Measurements from ENCODE around the gene ZPR1.

DNA sequence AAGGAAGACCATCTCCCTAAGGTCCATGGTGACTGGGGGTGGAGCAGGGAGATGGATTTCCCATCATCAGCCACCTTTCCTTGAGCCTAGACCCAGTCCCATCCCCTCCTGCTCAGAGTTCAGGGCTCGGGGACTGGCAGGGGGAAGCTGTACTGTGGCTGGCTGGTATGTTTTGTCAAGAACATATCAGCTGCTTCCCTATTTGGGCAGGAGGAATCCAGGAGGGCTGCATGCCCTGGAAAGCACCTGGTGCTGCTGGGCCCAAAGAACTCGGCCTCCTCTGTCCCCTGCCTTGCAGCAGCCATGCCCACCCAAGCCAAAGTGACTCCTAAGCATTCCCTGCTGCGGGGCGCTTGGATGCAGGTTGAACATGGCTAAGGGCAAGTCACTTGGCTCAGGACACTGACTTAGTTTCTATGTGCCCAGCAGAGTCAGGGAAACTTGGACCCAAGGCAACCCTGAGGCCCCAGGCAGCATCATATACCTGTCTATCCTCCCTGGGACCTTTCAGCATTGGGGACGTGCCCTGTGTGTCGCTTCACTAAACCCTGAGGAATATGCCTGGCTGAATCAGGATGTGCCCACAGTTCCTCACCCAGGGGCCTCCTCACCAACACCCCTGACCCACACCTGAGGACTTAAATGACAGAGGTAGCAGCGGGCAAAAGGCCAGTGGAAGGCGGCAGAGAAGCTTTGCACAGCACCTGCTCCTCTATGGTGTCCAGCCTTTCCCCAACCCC lies 58.2 kb downstream of the ZPR1 start:
- TF ChIP-seq EP300 (IDR thresholded peaks at IDR 0.05): no peak
- TF ChIP-seq, protein P1, sequence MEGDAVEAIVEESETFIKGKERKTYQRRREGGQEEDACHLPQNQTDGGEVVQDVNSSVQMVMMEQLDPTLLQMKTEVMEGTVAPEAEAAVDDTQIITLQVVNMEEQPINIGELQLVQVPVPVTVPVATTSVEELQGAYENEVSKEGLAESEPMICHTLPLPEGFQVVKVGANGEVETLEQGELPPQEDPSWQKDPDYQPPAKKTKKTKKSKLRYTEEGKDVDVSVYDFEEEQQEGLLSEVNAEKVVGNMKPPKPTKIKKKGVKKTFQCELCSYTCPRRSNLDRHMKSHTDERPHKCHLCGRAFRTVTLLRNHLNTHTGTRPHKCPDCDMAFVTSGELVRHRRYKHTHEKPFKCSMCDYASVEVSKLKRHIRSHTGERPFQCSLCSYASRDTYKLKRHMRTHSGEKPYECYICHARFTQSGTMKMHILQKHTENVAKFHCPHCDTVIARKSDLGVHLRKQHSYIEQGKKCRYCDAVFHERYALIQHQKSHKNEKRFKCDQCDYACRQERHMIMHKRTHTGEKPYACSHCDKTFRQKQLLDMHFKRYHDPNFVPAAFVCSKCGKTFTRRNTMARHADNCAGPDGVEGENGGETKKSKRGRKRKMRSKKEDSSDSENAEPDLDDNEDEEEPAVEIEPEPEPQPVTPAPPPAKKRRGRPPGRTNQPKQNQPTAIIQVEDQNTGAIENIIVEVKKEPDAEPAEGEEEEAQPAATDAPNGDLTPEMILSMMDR (IDR thresholded peaks at IDR 0.05): no peak
- TF ChIP-seq POLR2A (IDR thresholded peaks at IDR 0.05): no peak
- TF ChIP-seq POLR2AphosphoS5 (IDR thresholded peaks at IDR 0.05): no peak

Data from upper lobe of left lung (tissue), 4 donors.